ENCODE measurements around the gene OR2Z1. TPM values are rescaled to one million over a fixed set of nuclear protein-coding genes. Genes with fewer than 3 reads are reported as not detected.

OR2Z1 gene
- not detected for total RNA-seq

- no peak for ATAC-seq
Measured at GRCh38 chr19:8721334-8721733, at the start of gene OR2Z1. Gene OR2Z1, plus strand, starts transcription at chr19:8721634. Its CDS starts 9,395 bp downstream, at chr19:8731029.

DNA sequence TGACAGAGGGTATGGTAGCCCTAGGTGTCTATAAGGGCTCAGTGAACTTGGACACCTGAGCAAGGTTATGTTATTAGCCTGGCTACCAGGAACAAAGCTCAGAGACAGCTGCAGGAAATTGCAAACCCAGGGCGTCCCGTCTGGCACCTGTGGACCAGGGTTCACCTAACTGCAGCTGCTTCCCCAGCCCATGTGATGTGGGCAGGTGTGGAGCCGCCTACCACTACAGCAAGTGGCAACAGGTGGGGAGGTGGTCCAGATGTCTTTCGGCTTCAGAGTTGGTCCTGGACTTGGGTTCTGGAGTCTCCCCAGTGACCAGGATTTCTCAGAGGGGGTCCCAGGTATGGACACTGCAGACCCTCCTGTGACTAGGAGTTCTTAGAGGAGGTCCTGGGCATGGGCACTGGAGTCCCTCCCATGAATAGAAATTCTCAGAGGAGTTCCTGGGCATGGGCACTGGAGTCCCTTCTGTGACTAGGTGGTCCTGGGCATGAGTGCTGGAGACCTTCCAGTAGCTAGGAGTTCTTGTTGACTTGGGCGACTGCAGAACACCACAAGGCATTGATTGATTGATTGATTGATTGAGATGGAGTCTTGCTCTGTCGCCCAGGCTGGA lies 48.0 kb upstream of the OR2Z1 start:
- ATAC-seq: no peak

GRCh38 chr19:8675066-8675465 lies 46.4 kb upstream of the OR2Z1 start:
- ATAC-seq: no peak

- no peak for ATAC-seq
Measured at GRCh38 chr19:8678244-8678807, 43.1 kb upstream of the OR2Z1 start.

- ATAC-seq: no peak
Measured at GRCh38 chr19:8680676-8681344, 40.6 kb upstream of the OR2Z1 start.

GRCh38 chr19:8681345-8682029 lies 39.9 kb upstream of the OR2Z1 start:
- no peak for ATAC-seq

DNA sequence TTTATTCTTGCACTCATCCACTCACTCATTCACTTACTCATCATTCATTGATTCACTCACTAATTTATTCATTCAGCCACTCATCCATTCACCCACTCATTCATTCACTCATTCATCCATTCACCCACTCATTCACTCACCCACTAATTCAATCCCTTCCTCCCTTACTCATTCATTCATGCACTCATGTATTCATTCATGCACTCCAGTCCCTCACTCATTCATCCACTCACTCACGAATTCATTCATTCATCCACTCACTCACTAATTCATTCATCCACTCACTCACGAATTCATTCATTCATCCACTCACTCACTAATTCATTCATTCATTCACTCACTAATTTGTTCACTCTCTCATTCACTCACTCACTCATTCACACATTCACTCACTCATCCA lies 39.0 kb upstream of the OR2Z1 start:
- ATAC-seq: no peak

DNA sequence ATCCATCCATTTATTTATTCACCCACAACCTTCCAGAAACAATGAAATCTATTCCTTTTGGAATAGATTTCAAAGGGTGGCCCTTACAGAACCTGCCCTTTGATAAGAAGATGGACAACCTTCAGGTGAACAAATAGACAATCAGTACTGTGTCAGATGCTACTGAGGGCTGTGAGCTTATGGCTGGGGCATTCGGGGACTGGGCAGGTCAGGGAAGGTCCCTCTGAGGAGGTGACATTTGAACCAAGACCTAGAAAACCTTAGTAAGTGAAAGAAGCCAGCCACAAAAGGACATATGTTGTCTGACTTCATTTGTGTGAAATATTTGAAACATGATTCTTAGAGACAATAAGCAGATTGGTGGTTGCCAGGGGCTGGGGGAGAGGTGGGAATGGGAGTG lies 38.5 kb upstream of the OR2Z1 start:
- ATAC-seq: no peak

DNA sequence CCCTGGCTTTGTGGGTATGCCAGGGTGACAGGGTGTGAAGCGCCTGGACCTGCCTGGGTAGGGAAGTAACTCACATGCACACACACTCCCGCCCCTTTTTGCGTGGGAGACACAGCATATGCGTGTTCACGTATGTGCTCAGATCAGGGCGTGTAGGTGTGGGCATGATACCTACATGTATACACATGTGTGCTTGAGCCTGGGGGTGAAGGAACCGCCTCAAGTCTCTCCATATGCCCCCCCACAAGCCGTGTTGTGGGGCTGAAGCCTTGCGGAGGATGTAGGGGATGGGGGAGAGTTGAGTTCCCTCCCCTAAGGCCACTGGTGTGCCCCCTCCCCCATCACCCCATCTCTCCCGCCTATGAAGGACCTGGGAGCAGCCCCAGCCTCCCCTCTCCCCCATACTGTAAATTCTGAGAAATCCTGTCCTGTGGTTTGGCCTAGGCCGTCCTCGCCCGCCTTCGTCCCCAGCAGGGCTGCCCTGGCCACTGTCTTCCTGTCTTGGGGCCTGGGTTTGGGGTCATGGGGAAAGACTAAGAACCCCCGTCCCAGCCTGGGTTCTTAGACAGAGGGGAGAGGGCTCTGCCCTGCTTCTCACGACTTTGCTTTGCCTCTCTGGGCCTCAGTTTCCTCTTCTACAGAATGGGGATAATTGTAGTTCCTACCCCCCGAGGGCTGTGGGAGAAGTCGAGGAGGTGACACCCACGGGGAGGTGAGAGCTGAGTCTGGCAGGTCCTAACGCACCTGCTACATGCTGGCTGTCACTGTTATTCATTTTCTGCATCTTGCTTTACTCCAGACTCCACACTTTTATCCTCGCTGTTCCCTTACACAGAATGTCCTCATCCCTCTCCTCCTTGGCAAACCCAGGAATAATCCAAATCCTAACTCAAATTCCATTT lies 37.2 kb upstream of the OR2Z1 start:
- ATAC-seq: no peak

DNA sequence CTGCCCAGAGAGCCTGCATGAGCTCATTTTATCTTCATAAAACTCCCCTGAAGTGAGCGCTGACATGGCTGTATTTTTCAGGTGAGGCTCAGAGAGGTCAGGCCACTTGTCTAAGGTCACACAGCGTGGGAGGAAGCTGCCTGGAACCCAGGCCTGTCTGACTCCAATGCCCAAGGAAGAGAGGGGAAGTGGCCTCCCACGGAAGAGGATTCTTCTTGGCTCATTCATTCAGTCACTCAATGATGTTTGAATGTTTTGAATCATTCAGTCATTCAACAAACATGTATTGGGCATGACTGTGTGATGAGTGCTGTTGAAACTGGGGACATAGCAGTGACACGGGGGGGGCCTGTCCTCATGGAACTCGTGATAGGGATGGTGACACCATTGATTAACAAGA lies 34.9 kb upstream of the OR2Z1 start:
- ATAC-seq: no peak

DNA sequence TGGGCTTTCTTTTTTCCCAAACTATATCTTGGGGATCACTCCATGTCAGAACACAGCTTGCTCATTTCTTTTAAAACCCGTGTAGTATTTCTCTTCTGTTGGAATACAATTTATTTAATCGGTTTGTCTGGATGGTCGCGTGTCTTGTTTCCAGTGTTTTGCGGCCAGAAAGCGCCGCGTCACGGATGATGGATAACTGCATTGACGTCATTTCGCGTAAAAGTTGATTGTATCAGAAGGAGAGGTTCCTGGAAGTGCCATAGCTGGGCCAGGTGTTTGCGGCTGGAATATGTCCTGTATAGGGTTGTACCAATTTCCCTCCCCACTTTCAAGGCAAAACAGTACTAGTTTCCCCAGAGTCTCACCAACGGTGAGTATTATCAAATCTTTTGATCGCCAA lies 32.5 kb upstream of the OR2Z1 start:
- ATAC-seq: no peak

DNA sequence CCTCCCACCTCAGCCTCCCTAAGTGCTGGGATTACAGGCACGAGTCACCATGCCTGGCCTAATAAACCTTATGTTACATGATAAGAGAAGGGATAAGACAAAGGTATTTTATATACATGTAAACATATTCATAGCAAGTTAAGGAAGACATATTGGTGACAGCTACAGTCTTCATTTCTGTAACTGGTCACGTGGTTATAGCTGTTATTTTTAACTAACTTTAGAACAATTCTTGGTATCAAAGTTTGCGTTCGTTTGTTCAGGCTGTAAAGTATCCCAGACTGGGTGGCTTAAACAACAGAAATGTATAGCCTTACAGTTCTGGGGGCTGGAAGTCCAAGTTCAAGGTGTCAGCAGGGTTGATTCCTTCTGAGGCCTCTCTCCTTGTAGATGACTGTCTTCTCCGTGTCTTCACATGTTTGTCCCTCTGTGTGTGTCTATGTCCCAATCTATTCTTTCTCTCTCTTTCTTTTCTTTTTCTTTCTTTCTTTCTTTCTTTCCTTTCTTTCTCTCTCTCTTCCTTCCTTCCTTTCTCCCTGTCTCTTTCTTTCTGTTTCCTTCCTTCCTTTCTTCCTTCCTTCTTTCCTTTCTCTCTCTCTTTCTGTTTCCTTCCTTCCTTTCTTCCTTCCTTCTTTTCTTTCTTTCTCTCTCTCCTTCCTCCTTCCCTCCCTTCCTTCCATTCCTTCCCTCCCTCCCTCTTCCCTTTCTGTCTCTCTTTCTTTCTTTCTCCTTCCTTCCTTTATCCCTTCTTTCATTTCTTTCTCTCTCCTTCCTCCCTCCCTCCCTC lies 30.5 kb upstream of the OR2Z1 start:
- no peak for ATAC-seq

DNA sequence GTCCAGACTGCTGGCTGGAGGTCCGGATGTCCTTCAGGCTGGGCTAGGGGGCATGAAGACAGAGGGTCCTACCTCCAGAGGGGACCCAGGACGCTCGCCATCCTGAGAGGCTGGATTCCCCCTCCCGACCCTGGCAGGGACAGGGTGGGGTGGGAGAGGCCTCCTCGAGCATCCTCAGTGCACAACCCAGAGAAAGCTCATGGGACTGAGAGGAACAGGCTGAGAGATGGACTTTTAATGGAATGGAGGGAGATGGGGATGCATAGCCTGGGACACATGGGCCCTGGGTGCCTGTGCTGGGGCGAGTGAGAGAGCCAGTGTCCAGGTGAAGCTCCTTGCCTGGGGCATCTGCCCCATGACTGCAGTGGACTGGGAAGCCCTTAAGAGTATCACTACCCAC lies 25.9 kb upstream of the OR2Z1 start:
- no peak for ATAC-seq

- no peak for ATAC-seq
Measured at GRCh38 chr19:8695911-8696310, 25.5 kb upstream of the OR2Z1 start.

- no peak for ATAC-seq
Measured at GRCh38 chr19:8696993-8697392, 24.4 kb upstream of the OR2Z1 start.

DNA sequence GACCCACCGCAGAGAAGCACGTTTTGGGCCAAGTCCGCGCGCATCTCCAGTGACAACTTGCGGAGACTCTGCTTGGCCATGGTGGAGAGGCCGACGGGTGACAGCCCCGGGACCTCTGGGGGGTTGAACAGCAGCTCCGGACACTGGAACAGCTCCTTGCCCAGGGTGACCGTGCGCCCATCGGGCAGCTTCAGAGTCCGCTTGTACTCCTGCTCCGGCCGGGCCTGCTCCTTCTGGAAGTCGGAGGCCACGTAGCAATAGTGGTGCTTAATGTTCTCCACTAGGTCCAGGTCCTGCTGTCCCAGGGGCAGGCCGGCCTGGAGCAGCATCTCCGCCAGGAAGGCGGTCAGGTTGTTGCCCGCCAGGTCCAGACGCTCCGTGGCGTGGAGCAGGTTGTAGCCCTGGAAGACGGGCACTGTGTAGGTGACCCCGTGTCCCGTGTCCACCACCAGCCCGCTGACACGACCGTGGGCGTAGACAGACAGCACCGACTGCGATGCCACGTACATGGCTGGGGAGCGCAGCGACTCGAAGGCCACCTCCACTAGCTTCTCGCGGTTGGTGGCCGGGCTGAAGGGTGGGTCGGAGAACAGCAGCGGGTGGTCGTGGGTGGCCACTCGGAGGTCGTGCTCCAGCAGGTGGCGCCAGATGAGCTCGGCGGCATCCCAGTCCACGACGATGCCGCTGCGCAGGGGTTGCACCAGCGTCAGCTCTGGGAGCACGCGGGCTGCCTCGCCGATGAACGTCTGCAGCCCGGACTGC lies 23.6 kb upstream of the OR2Z1 start:
- no peak for ATAC-seq

- no peak for ATAC-seq
Measured at GRCh38 chr19:8698433-8699063, 22.9 kb upstream of the OR2Z1 start, which contains the start of gene ACTL9. Gene ACTL9, minus strand, starts transcription at chr19:8698795. Its CDS starts 94 bp downstream, at chr19:8698701.

DNA sequence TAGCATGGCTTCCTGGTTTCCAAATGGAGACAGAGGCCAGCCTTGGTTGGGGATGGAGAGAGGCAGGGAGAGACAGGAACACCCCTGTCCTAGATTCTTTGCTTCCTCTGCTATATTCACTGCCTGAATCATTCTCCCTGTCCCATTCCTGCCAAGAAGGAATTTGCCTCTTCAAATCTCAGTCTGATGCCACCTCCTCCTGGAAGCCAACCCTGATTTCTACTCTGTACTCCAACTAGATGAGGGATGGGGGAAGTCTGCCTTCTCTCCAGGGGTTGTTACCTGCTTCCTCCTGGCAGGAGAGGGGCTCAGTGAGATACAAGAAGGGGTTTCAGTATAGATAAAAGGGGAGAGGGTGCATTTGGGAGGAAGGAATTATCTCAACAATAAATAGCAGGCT lies 21.5 kb upstream of the OR2Z1 start:
- ATAC-seq: no peak

- ATAC-seq: no peak
Measured at GRCh38 chr19:8700956-8701355, 20.5 kb upstream of the OR2Z1 start.

DNA sequence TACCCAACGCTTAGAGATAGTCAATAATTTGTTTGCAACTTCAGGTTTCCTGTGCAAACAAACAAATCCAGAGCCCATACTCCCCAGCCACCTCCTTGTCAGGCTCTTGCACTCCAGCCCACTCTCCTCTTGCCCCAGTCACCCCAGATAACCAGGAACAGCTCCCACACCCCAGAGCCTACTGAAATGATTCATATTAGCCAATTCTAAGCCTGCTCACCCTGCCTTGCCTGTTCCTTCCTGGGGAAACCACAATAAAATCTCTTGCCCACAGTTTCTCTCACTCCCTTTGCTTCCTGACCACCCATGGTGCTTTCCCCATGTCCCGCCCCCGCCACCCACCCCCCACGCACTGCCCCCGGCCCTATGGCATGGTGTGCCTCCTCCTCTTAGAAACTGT lies 19.1 kb upstream of the OR2Z1 start:
- ATAC-seq: peak; percentile 35
